K562 (cell line): ENCODE data around the gene SULT1C4. TPM values are rescaled to one million over a fixed set of nuclear protein-coding genes. Genes with fewer than 3 reads are reported as not detected.
A peak's percentile ranks its signal among the peaks of the same experiment; 100 is the strongest.
"Not testable (repeated sequence)": the region's sequence is repeated elsewhere in the genome, so short reads cannot be mapped to it uniquely, and the experiment has no call there.

ENCODE experiments used
- ATAC-seq: fragments of 200-7000 bp; cut with Tn5 transposase; 3 replicates; pipeline ENCODE4 v1.9.1; 2020; ENCODE audit warnings: moderate library complexity
- BruUV-seq: library from RNA; stranded (reverse); fragments of 400-500 nt; replicated peaks from 2 replicates; lab custom pipeline; 2021; lab: Mats Ljungman, UMichigan
- CTCF ChIA-PET: fragments of 300-600 bp; formaldehyde crosslinking; extraction: SDS; loops from one replicate; lab custom pipeline; 2021; ENCODE audit warnings: low intra/inter-chr PET ratio; lab: Yijun Ruan, JAX
- POLR2A ChIA-PET: fragments of 300-600, 350-650 bp; sonication (Branson Sonifier 250); formaldehyde crosslinking; extraction: SDS; loops from one replicate; lab custom pipeline; 2021; ENCODE audit warnings: antibody characterized with exemption, inconsistent platforms; lab: Yijun Ruan, JAX
- DNase-seq, 4 experiments: peaks; one replicate each; pipeline versions ENCODE4 v3.0.0 to v3.0.0-alpha.2; 2011 to 2018; ENCODE audit warnings: low spot score in 3 of 4, mixed read lengths in 3 of 4; ENCODE audit errors: extremely low read depth in 1 of 4
- FAIRE-seq: peaks from 2 replicates; lab custom pipeline; 2011; peaks lifted over from hg19 to GRCh38; lab: Jason Lieb, UNC
- H2AFZ ChIP-seq: 2 replicates; pipeline ENCODE4 v1.6.0; 2011; ENCODE audit warnings: low read depth, low read length, control low read depth, inconsistent platforms
- H3K27ac ChIP-seq: fragments of 200-600 bp; 3 replicates; pipeline ENCODE4 v1.8.0; 2011; ENCODE audit warnings: low read depth, mild to moderate bottlenecking, control low read depth, inconsistent platforms, low read length, moderate library complexity, mixed read lengths; ENCODE audit errors: extremely low read depth
- H3K27me3 ChIP-seq, 2 experiments: fragments of 300-600 bp in 1 of 2; 2 replicates in 1 of 2; 3 replicates in 1 of 2; pipeline versions ENCODE4 v1.6.0 to v1.8.0; 2011; ENCODE audit warnings: inconsistent platforms in 2 of 2, low read length in 2 of 2, mild to moderate bottlenecking in 1 of 2, mixed read lengths in 1 of 2, moderate library complexity in 1 of 2; ENCODE audit not compliant: control insufficient read depth in 2 of 2, insufficient read depth in 2 of 2
- H3K36me3 ChIP-seq: fragments of 300-600 bp; 3 replicates; pipeline ENCODE4 v1.8.0; 2011; ENCODE audit warnings: mild to moderate bottlenecking, low read length, inconsistent platforms; ENCODE audit not compliant: control insufficient read depth, insufficient read depth
- H3K4me1 ChIP-seq, 2 experiments: fragments of 200-600 bp in 1 of 2; replicated peaks in 1 of 2; 2 replicates in 1 of 2; 3 replicates in 1 of 2; pipeline versions ENCODE4 v1.5.1 to v1.8.0; 2011; ENCODE audit warnings: inconsistent platforms in 2 of 2, low read length in 2 of 2, mild to moderate bottlenecking in 1 of 2, mixed read lengths in 1 of 2, moderate library complexity in 1 of 2; ENCODE audit not compliant: control insufficient read depth in 2 of 2, insufficient read depth in 2 of 2
- H3K4me2 ChIP-seq: 2 replicates; pipeline ENCODE4 v1.6.1; 2011; ENCODE audit warnings: low read length, control low read depth, inconsistent platforms, mixed read lengths; ENCODE audit not compliant: insufficient read depth
- H3K4me3 ChIP-seq: fragments of 200-600 bp; sonication (generic), shearing (Covaris generic); 2 replicates; pipeline ENCODE4 v1.5.1; 2016; ENCODE audit warnings: control low read depth, inconsistent platforms
- H3K79me2 ChIP-seq: fragments of 200-600 bp; 3 replicates; pipeline ENCODE4 v1.8.0; 2011; ENCODE audit warnings: low read length, inconsistent platforms; ENCODE audit not compliant: control insufficient read depth, insufficient read depth
- H3K9ac ChIP-seq, 2 experiments: 2 replicates each; pipeline versions ENCODE4 v1.6.0 to v1.6.1; 2011; ENCODE audit warnings: low read depth in 2 of 2, low read length in 2 of 2, control low read depth in 1 of 2, inconsistent platforms in 1 of 2, mild to moderate bottlenecking in 1 of 2, mixed read lengths in 1 of 2; ENCODE audit not compliant: insufficient read depth in 1 of 2
- H3K9me1 ChIP-seq: one replicate; pipeline ENCODE4 v1.6.0; 2011; ENCODE audit warnings: inconsistent platforms, mild to moderate bottlenecking, low read length, moderate library complexity; ENCODE audit not compliant: control insufficient read depth, insufficient read depth
- H3K9me3 ChIP-seq: replicated peaks from 2 replicates; pipeline ENCODE4 v1.5.1; 2011; ENCODE audit warnings: low read depth, low read length, inconsistent platforms; ENCODE audit not compliant: control insufficient read depth, insufficient read depth
- H4K20me1 ChIP-seq: replicated peaks from 2 replicates; pipeline ENCODE4 v1.6.1; 2011; ENCODE audit warnings: low read length, inconsistent platforms, mixed read lengths; ENCODE audit not compliant: control insufficient read depth, insufficient read depth
- ATF3 ChIP-seq, 2 experiments: fragments of 450-650 bp in 1 of 2; sonication (generic) in 1 of 2; formaldehyde crosslinking in 1 of 2; IDR thresholded peaks in 1 of 2; conservative IDR thresholded peaks in 1 of 2; 2 replicates each; pipeline versions ENCODE4 v1.6.1 to v1.8.1; 2016 to 2023; ENCODE audit warnings: mild to moderate bottlenecking in 2 of 2, moderate library complexity in 2 of 2, inconsistent platforms in 1 of 2, missing genetic modification reagents in 1 of 2
- CBX3 ChIP-seq, 2 experiments: IDR thresholded peaks; 1 replicate in 1 of 2; 2 replicates in 1 of 2; pipeline ENCODE4 v1.6.1; 2012; ENCODE audit warnings: inconsistent platforms in 2 of 2, low read length in 2 of 2, borderline replicate concordance in 1 of 2, control low read depth in 1 of 2
- POLR2B ChIP-seq: fragments of 450-650 bp; IDR thresholded peaks from 2 replicates; pipeline ENCODE4 v1.6.1; 2018; ENCODE audit warnings: low read depth; ENCODE audit not compliant: partially characterized antibody
- WGBS: fragments of 100-300 bp; shearing (Covaris generic); methylation state at CpG from one replicate; pipeline ENCODE4 v1.1.6; 2016; ENCODE audit warnings: low coverage, mixed read lengths; ENCODE audit not compliant: insufficient coverage; ENCODE audit errors: missing lambda C conversion rate; 5-methylcytosine and 5-hydroxymethylcytosine counted together
- in situ Hi-C: fragments of 300-500 bp; cut with MboI; formaldehyde crosslinking; loops from 4 replicates; pipeline ENCODE4 v1.15.0; 2018; ENCODE audit warnings: inconsistent platforms, mixed read lengths
- intact Hi-C: fragments of 100-400 bp; cut with micrococcal nuclease; formaldehyde crosslinking; loops from 2 replicates; pipeline ENCODE4 v1.14.2; 2022
- polyA plus RNA-seq, 8 experiments: library from polyadenylated mRNA; depleted of rRNA in 4 of 8; stranded (reverse) in 5 of 8; unstranded in 3 of 8; fragments of >200 nt; fragmentation: Nextera tagmentation in 2 of 8; fragmentation: Illumina TruSeq in 1 of 8; extraction: Ambion mirVana in 2 of 8; extraction: Trizol in 1 of 8; gene quantifications; 2 replicates each; pipeline versions ENCODE4 v1.2.1 to v1.2.3, GENCODE V29; 2011 to 2014; ENCODE audit warnings: inconsistent platforms in 1 of 8, missing spikeins in 1 of 8
- total RNA-seq, 7 experiments: library from RNA; depleted of rRNA in 6 of 7; stranded (reverse); fragments of >200 nt in 6 of 7; fragmentation: Illumina TruSeq in 2 of 7; extraction: Trizol in 2 of 7; gene quantifications; 2 replicates each; pipeline versions ENCODE4 v1.2.1 to v1.2.3, GENCODE V29; 2011 to 2021; ENCODE audit warnings: low replicate concordance in 1 of 7

Gene SULT1C4
- total and polyA plus RNA-seq, 9 of the 15 experiments (the other 6 are each of a cell fraction or from before 2014, with no cell fraction given): 0.04 to 0.14 (median 0.09) TPM; not detected in 5

GRCh38 chr2:108355906-108356734 lies 21.6 kb upstream of the SULT1C4 start (continued):
- TF ChIP-seq POLR2B (peak; percentile 73), ATF3 (IDR thresholded peaks at IDR 0.05) (peak; percentile 9; the same call in 1 of the 2 replicates), ATF3 (CRISPR knock-in tag; conservative IDR thresholded peaks at IDR 0.05) (no peak), CBX3 (IDR thresholded peaks at IDR 0.05; ENCODE audit: borderline replicate concordance in 1 of 2, low read length in 2 of 2) (no peak)

GRCh38 chr2:108359336-108359735 lies 18.4 kb upstream of the SULT1C4 start:
- H4K20me1 ChIP-seq, CTCF ChIA-PET, POLR2A ChIA-PET, H3K36me3 ChIP-seq, BruUV-seq, ATAC-seq, H3K27me3 ChIP-seq, DNase-seq, H3K27ac ChIP-seq, H3K79me2 ChIP-seq, H3K9me1 ChIP-seq, in situ Hi-C loops, H3K4me3 ChIP-seq, H2AFZ ChIP-seq, FAIRE-seq, H3K9ac ChIP-seq, H3K4me2 ChIP-seq, H3K9me3 ChIP-seq: not testable (repeated sequence)
- intact Hi-C loops: loop anchor here (10.0 kb wide), 1 partner anchor 85 kb away; the partner anchor contains the start of gene GCC2
- WGBS: 60% methylated on average over 1 of the region's 1 CpG
- H3K4me1 ChIP-seq: peaks cover 2 to 18% of the 10 kb centered on the region in 2 experiments; a peak in 3 of 5 replicates
